HL-60 (cell line): ENCODE data around the gene COP1.

ENCODE experiments used
- GABPA ChIP-seq: IDR thresholded peaks from 2 replicates; pipeline ENCODE4 v1.6.1; 2012; ENCODE audit warnings: low read depth
- POLR2AphosphoS5 ChIP-seq: IDR thresholded peaks from 2 replicates; pipeline ENCODE4 v1.6.1; 2012; ENCODE audit warnings: low read depth

GRCh38 chr1:176157995-176158394 is 49.1 kb downstream of the COP1 start:
- TF ChIP-seq POLR2AphosphoS5, result no peak
- no peak for TF ChIP-seq GABPA
